GM23338 (cell line): ENCODE data around the gene PCDHB13.
"Not testable (repeated sequence)": the region's sequence is repeated elsewhere in the genome, so short reads cannot be mapped to it uniquely, and the experiment has no call there.

Experiments
- CREB1 ChIP-seq: fragments of 250-450 bp; sonication (Bioruptor Pico); IDR thresholded peaks from 2 replicates; pipeline ENCODE4 v1.5.0; 2020; ENCODE audit warnings: low read depth, mild to moderate bottlenecking, moderate library complexity
- EZH2 ChIP-seq: fragments of 200-600 bp; sonication (generic); IDR thresholded peaks from one replicate; pipeline ENCODE4 v1.8.0; 2017; ENCODE audit warnings: antibody characterized with exemption, mild to moderate bottlenecking, low read depth; ENCODE audit not compliant: unreplicated experiment
- EZH2phosphoT487 ChIP-seq: fragments of 200-600 bp; sonication (generic); IDR thresholded peaks from one replicate; pipeline ENCODE4 v1.8.1; 2018; ENCODE audit warnings: antibody characterized with exemption; ENCODE audit not compliant: unreplicated experiment
- JUNB ChIP-seq: IDR thresholded peaks from one replicate; pipeline ENCODE4 v1.6.1; 2016; ENCODE audit warnings: antibody characterized with exemption; ENCODE audit not compliant: unreplicated experiment
- NANOG ChIP-seq: IDR thresholded peaks from 2 replicates; pipeline ENCODE4 v1.6.1; 2016; ENCODE audit warnings: antibody characterized with exemption, borderline replicate concordance
- POLR2AphosphoS5 ChIP-seq: IDR thresholded peaks from 2 replicates; pipeline ENCODE4 v1.6.1; 2016; ENCODE audit warnings: antibody characterized with exemption, low read depth
- STAT1 ChIP-seq: IDR thresholded peaks from one replicate; pipeline ENCODE4 v1.6.1; 2016; ENCODE audit warnings: antibody characterized with exemption; ENCODE audit not compliant: unreplicated experiment
- ZNF114 ChIP-seq: fragments of 250-450 bp; sonication (Bioruptor Pico); IDR thresholded peaks from 2 replicates; pipeline ENCODE4 v1.5.0; 2020; ENCODE audit warnings: mild to moderate bottlenecking, moderate library complexity
- ZNF331 ChIP-seq: fragments of 250-450 bp; sonication (Bioruptor Pico); IDR thresholded peaks from 2 replicates; pipeline ENCODE4 v1.5.0; 2020; ENCODE audit warnings: low read depth, mild to moderate bottlenecking, moderate library complexity
- TF ChIP-seq, protein P1 (sequence below), 2 experiments: fragments of 200-600 bp in 1 of 2; sonication (generic) in 1 of 2; conservative IDR thresholded peaks; 2 replicates each; pipeline versions ENCODE4 v1.5.1 to v1.6.1; 2016 to 2017; ENCODE audit warnings: antibody characterized with exemption in 2 of 2, low read depth in 2 of 2, mild to moderate bottlenecking in 2 of 2, moderate library complexity in 1 of 2
- TF ChIP-seq, protein P2 (sequence below): IDR thresholded peaks from one replicate; pipeline ENCODE4 v1.6.1; 2018; ENCODE audit warnings: antibody characterized with exemption; ENCODE audit not compliant: unreplicated experiment
- TF ChIP-seq, protein P3 (sequence below): fragments of 250-450 bp; sonication (Bioruptor Pico); IDR thresholded peaks from 2 replicates; pipeline ENCODE4 v1.5.0; 2020; ENCODE audit warnings: mild to moderate bottlenecking, moderate library complexity
- TF ChIP-seq, protein P4 (sequence below): IDR thresholded peaks from 2 replicates; pipeline ENCODE4 v1.6.1; 2016; ENCODE audit warnings: antibody characterized with exemption

DNA sequence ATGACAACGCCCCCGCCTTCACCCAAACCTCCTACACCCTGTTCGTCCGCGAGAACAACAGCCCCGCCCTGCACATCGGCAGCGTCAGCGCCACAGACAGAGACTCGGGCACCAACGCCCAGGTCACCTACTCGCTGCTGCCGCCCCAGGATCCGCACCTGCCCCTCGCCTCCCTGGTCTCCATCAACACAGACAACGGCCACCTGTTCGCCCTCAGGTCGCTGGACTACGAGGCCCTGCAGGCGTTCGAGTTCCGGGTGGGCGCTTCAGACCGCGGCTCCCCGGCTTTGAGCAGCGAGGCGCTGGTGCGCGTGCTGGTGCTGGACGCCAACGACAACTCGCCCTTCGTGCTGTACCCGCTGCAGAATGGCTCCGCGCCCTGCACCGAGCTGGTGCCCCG, 34.3 kb upstream of the PCDHB13 start:
- TF ChIP-seq, protein P1, sequence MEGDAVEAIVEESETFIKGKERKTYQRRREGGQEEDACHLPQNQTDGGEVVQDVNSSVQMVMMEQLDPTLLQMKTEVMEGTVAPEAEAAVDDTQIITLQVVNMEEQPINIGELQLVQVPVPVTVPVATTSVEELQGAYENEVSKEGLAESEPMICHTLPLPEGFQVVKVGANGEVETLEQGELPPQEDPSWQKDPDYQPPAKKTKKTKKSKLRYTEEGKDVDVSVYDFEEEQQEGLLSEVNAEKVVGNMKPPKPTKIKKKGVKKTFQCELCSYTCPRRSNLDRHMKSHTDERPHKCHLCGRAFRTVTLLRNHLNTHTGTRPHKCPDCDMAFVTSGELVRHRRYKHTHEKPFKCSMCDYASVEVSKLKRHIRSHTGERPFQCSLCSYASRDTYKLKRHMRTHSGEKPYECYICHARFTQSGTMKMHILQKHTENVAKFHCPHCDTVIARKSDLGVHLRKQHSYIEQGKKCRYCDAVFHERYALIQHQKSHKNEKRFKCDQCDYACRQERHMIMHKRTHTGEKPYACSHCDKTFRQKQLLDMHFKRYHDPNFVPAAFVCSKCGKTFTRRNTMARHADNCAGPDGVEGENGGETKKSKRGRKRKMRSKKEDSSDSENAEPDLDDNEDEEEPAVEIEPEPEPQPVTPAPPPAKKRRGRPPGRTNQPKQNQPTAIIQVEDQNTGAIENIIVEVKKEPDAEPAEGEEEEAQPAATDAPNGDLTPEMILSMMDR (conservative IDR thresholded peaks at IDR 0.05; ENCODE audit: low read depth in 2 of 2) = not testable (repeated sequence)
- TF ChIP-seq ZNF331 (CRISPR knock-in tag); EZH2phosphoT487; CREB1 (CRISPR knock-in tag); POLR2AphosphoS5; EZH2; JUNB; ZNF114; STAT1; NANOG: not testable (repeated sequence)
- TF ChIP-seq, protein P2, sequence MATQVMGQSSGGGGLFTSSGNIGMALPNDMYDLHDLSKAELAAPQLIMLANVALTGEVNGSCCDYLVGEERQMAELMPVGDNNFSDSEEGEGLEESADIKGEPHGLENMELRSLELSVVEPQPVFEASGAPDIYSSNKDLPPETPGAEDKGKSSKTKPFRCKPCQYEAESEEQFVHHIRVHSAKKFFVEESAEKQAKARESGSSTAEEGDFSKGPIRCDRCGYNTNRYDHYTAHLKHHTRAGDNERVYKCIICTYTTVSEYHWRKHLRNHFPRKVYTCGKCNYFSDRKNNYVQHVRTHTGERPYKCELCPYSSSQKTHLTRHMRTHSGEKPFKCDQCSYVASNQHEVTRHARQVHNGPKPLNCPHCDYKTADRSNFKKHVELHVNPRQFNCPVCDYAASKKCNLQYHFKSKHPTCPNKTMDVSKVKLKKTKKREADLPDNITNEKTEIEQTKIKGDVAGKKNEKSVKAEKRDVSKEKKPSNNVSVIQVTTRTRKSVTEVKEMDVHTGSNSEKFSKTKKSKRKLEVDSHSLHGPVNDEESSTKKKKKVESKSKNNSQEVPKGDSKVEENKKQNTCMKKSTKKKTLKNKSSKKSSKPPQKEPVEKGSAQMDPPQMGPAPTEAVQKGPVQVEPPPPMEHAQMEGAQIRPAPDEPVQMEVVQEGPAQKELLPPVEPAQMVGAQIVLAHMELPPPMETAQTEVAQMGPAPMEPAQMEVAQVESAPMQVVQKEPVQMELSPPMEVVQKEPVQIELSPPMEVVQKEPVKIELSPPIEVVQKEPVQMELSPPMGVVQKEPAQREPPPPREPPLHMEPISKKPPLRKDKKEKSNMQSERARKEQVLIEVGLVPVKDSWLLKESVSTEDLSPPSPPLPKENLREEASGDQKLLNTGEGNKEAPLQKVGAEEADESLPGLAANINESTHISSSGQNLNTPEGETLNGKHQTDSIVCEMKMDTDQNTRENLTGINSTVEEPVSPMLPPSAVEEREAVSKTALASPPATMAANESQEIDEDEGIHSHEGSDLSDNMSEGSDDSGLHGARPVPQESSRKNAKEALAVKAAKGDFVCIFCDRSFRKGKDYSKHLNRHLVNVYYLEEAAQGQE = not testable (repeated sequence)
- TF ChIP-seq, protein P3, sequence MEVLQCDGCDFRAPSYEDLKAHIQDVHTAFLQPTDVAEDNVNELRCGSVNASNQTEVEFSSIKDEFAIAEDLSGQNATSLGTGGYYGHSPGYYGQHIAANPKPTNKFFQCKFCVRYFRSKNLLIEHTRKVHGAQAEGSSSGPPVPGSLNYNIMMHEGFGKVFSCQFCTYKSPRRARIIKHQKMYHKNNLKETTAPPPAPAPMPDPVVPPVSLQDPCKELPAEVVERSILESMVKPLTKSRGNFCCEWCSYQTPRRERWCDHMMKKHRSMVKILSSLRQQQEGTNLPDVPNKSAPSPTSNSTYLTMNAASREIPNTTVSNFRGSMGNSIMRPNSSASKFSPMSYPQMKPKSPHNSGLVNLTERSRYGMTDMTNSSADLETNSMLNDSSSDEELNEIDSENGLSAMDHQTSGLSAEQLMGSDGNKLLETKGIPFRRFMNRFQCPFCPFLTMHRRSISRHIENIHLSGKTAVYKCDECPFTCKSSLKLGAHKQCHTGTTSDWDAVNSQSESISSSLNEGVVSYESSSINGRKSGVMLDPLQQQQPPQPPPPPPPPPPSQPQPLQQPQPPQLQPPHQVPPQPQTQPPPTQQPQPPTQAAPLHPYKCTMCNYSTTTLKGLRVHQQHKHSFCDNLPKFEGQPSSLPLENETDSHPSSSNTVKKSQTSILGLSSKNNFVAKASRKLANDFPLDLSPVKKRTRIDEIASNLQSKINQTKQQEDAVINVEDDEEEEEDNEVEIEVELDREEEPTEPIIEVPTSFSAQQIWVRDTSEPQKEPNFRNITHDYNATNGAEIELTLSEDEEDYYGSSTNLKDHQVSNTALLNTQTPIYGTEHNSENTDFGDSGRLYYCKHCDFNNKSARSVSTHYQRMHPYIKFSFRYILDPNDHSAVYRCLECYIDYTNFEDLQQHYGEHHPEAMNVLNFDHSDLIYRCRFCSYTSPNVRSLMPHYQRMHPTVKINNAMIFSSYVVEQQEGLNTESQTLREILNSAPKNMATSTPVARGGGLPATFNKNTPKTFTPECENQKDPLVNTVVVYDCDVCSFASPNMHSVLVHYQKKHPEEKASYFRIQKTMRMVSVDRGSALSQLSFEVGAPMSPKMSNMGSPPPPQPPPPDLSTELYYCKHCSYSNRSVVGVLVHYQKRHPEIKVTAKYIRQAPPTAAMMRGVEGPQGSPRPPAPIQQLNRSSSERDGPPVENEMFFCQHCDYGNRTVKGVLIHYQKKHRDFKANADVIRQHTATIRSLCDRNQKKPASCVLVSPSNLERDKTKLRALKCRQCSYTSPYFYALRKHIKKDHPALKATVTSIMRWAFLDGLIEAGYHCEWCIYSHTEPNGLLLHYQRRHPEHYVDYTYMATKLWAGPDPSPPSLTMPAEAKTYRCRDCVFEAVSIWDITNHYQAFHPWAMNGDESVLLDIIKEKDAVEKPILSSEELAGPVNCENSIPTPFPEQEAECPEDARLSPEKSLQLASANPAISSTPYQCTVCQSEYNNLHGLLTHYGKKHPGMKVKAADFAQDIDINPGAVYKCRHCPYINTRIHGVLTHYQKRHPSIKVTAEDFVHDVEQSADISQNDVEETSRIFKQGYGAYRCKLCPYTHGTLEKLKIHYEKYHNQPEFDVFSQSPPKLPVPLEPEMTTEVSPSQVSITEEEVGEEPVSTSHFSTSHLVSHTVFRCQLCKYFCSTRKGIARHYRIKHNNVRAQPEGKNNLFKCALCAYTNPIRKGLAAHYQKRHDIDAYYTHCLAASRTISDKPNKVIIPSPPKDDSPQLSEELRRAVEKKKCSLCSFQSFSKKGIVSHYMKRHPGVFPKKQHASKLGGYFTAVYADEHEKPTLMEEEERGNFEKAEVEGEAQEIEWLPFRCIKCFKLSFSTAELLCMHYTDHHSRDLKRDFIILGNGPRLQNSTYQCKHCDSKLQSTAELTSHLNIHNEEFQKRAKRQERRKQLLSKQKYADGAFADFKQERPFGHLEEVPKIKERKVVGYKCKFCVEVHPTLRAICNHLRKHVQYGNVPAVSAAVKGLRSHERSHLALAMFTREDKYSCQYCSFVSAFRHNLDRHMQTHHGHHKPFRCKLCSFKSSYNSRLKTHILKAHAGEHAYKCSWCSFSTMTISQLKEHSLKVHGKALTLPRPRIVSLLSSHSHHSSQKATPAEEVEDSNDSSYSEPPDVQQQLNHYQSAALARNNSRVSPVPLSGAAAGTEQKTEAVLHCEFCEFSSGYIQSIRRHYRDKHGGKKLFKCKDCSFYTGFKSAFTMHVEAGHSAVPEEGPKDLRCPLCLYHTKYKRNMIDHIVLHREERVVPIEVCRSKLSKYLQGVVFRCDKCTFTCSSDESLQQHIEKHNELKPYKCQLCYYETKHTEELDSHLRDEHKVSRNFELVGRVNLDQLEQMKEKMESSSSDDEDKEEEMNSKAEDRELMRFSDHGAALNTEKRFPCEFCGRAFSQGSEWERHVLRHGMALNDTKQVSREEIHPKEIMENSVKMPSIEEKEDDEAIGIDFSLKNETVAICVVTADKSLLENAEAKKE (CRISPR knock-in tag) = not testable (repeated sequence)
- TF ChIP-seq, protein P4, sequence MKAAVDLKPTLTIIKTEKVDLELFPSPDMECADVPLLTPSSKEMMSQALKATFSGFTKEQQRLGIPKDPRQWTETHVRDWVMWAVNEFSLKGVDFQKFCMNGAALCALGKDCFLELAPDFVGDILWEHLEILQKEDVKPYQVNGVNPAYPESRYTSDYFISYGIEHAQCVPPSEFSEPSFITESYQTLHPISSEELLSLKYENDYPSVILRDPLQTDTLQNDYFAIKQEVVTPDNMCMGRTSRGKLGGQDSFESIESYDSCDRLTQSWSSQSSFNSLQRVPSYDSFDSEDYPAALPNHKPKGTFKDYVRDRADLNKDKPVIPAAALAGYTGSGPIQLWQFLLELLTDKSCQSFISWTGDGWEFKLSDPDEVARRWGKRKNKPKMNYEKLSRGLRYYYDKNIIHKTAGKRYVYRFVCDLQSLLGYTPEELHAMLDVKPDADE = not testable (repeated sequence)
